GM19351 (cell line): ENCODE data around the gene PRKG1.

Experiments used
- ATAC-seq: cut with Tn5 transposase; IDR thresholded peaks from one replicate; pipeline ENCODE4 v1.9.1; 2021; ENCODE audit warnings: mild to moderate bottlenecking, moderate library complexity; ENCODE audit not compliant: unreplicated experiment

Gene PRKG1

GRCh38 chr10:51472154-51472553 lies 397.9 kb downstream of the PRKG1 start:
- no peak for ATAC-seq

- ATAC-seq, result no peak
Measured at GRCh38 chr10:51479711-51480110, 405.4 kb downstream of the PRKG1 start.

DNA sequence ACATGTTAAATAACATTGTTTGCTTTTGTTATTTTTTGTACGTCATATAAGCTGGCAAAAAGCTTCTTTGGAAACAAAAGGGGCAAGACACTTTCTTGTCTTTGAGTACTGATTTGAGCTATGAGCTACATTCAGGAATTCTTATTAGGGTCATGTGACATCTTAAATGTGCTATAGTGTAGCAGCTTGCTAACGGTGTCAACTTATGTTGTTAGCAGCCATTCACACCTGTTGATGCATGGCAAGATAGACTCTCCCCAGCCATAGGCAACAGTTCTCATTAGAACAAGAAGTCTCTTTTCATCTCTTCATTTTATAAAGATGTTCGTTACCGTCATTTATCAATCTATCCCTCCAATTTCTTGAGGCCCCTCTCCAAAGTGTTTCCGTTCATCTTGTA lies 411.4 kb downstream of the PRKG1 start:
- ATAC-seq, result no peak

- no peak for ATAC-seq
Measured at GRCh38 chr10:51487576-51487975, 413.3 kb downstream of the PRKG1 start.

DNA sequence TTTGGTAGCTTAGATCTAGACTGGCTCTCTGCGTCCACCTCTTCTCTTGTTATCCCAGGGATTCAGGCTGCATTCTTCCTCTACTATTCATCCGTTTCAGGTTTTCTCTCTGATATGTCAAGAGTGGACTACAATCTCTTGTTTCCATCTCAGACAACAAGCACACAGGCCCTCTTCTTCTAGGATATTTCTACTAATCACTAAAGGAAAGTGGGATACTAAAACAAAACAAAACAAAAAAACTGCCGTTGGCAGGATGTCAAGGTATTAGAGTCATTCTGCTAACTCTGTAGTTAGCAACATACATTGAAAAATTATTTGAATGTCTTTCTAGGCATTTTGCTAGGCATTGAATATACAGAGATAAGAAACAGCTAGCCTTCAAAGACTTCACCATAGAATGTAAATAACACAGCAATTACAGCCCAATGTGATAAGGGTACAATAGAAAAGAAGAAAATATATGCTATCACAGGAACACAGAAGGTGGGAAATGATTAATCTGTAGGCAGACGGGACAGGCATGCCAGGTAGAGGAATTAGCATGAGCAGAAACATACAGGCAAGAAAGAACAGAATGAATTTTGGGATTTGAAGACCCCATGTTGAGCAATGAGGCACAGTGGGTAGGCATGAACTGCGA lies 414.6 kb downstream of the PRKG1 start:
- ATAC-seq, result no peak

GRCh38 chr10:51498424-51498823 lies 424.1 kb downstream of the PRKG1 start:
- no peak for ATAC-seq

DNA sequence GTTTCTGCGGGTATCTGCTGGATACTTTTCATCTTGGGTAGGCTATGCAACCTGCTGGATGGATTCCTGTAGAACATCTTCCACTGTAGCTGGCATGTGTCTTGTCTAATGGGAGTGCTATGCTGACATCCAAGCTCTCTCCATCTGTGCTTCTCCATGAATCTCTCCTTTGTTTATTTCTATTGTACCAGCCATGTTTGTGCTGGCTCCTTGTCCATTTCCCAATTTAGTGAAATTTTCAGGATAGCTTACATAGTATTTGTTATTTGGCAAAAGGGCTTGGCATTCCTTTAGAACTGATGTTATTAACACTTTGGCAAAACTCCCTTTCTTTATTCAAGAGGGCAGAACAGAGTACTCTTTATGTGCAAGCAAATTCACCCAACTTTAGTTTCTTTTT lies 427.1 kb downstream of the PRKG1 start:
- no peak for ATAC-seq

GRCh38 chr10:51502124-51502523 lies 427.8 kb downstream of the PRKG1 start:
- ATAC-seq, result no peak

DNA sequence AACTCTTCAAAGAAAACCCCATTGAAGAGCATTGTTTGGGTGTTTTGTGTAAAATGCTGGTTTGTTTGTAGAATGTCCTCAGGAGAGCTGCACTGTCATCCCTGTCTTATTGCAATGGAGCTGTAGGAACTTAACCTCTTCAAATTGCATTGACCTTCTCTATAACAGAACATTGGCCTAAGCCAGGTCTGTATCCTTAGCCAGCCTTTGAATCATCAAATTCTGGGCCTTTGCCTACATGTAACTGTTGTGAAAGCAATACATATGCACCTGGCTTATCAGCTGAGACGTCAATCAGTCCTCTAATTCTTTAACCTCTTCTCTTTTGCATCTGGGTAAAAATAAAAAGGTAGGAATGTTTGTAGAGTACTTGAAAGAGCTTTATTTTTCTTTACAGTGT lies 429.1 kb downstream of the PRKG1 start:
- ATAC-seq, result no peak

- ATAC-seq, result no peak
Measured at GRCh38 chr10:51507476-51507875, 433.2 kb downstream of the PRKG1 start.

- ATAC-seq, result no peak
Measured at GRCh38 chr10:51508156-51508555, 433.9 kb downstream of the PRKG1 start.

DNA sequence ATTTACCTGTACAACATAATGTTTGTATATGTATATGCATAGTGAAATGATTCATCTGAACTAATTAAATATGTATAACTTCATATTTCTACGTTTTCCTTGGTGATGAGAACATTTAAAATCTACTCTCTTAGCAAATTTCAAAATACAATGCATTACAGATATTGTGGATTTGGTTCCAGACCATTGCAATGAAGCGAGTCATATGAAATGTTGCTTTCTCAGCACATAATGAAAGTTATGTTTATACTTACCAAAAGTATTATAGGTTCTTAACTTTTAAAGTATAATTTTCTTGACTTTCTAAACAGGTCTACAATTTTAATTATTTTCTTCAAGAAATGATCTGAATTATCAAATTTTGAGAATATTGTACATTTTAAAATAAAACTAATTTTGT lies 435.9 kb downstream of the PRKG1 start:
- no peak for ATAC-seq

GRCh38 chr10:51521605-51522004 lies 447.3 kb downstream of the PRKG1 start:
- ATAC-seq, result no peak

GRCh38 chr10:51522858-51523257 lies 448.6 kb downstream of the PRKG1 start:
- ATAC-seq, result no peak

GRCh38 chr10:51523440-51523839 lies 449.2 kb downstream of the PRKG1 start:
- ATAC-seq, result no peak

- no peak for ATAC-seq
Measured at GRCh38 chr10:51524041-51524440, 449.8 kb downstream of the PRKG1 start.

DNA sequence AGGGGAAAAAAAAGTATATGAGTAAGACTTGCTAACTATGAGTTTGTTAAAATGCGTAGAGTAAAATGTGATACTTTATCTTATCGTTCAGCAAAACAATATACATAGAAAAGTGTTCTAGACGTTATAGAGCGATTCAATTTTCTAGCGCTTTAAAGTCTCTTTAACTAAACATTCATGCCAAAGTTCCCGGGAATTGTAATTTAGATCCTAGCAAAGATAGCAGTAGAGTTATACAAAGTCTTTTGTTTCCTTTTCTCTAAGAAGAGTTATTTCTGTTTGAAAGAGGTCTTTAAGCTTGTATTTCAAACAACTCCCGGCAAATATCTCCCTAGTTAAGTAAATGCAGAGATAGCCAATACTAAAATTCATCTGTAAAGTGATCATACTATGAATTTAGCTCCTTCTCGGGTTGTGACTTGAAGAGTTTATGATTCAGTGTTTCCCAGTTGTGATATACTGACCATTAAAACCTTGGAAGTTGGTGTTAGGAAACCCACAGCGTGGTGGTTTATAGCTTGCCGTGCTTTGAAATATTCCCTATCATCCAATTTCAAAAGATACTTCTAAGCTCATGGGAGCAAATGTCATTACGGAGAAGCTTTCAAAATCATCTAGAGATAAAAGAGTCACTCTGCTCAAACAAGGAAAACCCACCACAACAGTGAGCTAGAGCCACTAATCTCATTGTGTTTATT lies 453.4 kb downstream of the PRKG1 start:
- no peak for ATAC-seq

DNA sequence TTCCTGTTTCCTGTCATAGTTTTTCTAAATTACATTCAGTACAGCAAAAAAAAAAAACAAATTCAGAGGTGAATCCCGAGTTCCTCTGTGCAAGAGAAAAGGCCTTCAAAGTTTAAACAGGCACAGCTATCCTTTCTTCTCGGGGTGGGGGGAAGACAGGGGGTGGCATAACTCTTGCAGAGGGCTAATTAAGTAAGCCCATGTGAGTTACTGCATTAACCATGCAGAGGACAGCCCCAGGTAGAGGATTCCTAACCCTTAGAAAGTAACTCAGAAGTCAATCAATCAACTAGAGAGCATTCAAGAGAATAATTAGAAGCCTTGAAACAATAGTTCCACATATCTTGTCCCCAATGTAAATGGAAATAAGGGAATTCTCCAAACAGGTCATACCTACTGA lies 454.2 kb downstream of the PRKG1 start:
- ATAC-seq, result no peak

DNA sequence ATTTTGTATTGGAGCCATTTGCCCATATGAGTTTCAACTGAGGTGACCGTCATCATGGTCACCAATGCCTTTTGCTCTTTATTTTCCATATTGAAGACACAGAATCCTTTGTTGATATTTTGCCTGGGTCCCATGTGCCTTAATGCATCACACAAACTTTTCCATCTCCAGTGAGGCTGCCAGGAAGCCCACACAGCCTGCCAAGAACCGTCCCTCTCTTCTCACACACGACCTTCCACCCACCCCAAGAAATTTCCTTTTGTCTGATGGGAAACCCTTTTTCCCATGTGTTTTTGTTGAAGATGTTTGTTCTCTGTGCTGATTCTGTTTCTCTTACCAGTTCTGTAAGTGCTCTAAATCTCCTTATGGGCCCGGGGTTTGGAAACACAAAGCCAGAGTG lies 456.3 kb downstream of the PRKG1 start:
- no peak for ATAC-seq

DNA sequence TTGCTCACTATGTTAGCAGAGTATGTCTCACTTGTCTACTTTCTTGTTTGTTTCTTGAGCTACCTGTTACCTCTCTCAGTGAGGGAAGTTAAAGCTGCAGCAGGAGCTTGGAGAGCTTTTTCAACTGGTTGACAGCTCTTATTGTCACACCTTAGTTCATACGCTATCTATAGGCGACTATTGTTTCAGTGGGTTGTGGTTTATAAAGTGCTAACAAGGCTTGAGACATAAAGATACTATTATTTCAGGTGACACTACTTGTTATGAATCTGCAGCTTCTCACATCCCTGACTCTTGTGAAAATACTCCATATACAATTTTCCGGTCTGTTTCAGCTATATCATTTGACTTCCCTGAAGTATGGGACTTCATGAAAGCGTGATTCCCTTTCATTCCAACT lies 457.8 kb downstream of the PRKG1 start:
- peak; percentile 79 for ATAC-seq

- ATAC-seq, result no peak
Measured at GRCh38 chr10:51542853-51543252, 468.6 kb downstream of the PRKG1 start.

- no peak for ATAC-seq
Measured at GRCh38 chr10:51544933-51545332, 470.6 kb downstream of the PRKG1 start.

DNA sequence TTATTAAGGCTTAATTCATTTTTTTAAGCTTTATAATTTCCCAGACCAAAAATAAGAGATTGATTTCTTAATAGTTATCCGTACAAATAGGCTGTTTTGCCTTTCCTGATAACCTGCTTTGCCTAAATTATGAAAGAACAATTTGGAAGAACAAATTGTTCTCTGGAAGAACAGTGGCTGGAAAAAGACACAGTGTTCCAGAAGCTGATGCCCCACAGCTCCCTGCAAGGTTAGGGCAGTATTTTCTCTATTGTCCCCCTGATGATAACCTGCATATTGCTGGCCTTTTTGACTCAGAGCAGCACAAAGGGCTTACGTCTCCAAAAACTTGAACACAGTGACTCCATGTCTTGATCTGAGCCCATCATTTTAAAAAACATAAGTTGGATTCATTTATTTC lies 473.7 kb downstream of the PRKG1 start:
- ATAC-seq, result no peak
